Ishikawa (cell line): ENCODE data around the gene SLCO4A1.

Source experiments
- CEBPB ChIP-seq: IDR thresholded peaks from 2 replicates; pipeline ENCODE4 v1.6.1; 2012
- CREB1 ChIP-seq: IDR thresholded peaks from 2 replicates; pipeline ENCODE4 v1.6.1; 2012; ENCODE audit warnings: low read depth
- EGR1 ChIP-seq: IDR thresholded peaks from 2 replicates; pipeline ENCODE4 v1.6.1; 2012
- EP300 ChIP-seq: IDR thresholded peaks from 2 replicates; pipeline ENCODE4 v1.6.1; 2012; ENCODE audit warnings: borderline replicate concordance
- FOXM1 ChIP-seq: IDR thresholded peaks from 2 replicates; pipeline ENCODE4 v1.6.1; 2012; ENCODE audit warnings: low read depth, borderline replicate concordance
- NFIC ChIP-seq: IDR thresholded peaks from 2 replicates; pipeline ENCODE4 v1.6.1; 2012
- RAD21 ChIP-seq: IDR thresholded peaks from 2 replicates; pipeline ENCODE4 v1.6.1; 2012; ENCODE audit warnings: low read depth
- TAF1 ChIP-seq: IDR thresholded peaks from 2 replicates; pipeline ENCODE4 v1.6.1; 2012; ENCODE audit warnings: low read depth, mild to moderate bottlenecking
- TCF12 ChIP-seq: IDR thresholded peaks from 2 replicates; pipeline ENCODE4 v1.6.1; 2012; ENCODE audit warnings: low read depth
- TEAD4 ChIP-seq: IDR thresholded peaks from 2 replicates; pipeline ENCODE4 v1.6.1; 2012
- YY1 ChIP-seq: IDR thresholded peaks from 2 replicates; pipeline ENCODE4 v1.6.1; 2012; ENCODE audit warnings: low read depth
- ZBTB7A ChIP-seq: IDR thresholded peaks from 2 replicates; pipeline ENCODE4 v1.6.1; 2012; ENCODE audit warnings: low read depth
- TF ChIP-seq, protein P1 (sequence below): IDR thresholded peaks from 2 replicates; pipeline ENCODE4 v1.6.1; 2012
- TF ChIP-seq, protein P2 (sequence below): IDR thresholded peaks from 2 replicates; pipeline ENCODE4 v1.6.1; 2012
- TF ChIP-seq, protein P3 (sequence below): IDR thresholded peaks from 2 replicates; pipeline ENCODE4 v1.6.1; 2012; ENCODE audit warnings: low read depth, mild to moderate bottlenecking

SLCO4A1 gene

DNA sequence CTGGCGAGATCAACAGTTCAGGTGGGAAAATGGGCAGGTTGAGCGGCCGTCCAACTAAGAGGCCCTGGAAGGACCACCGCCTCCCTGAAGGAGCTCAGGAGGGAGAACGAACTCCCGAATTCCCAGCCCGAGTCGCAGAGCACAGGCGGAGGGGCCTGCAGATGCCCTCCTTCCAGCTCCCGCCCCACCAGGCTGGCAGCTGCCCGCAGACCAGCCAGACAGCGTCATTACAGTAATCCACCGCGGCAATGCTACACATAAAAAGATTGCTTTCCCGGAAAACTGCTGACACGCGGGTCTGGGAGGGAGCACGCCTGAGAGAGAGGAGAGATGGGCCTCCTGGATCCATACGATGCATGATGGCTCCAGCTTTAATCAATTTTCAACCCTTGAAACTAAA is 30.5 kb upstream of the SLCO4A1 start:
- TF ChIP-seq TEAD4, result no peak
- no peak for TF ChIP-seq TAF1
- TF ChIP-seq, protein P1, sequence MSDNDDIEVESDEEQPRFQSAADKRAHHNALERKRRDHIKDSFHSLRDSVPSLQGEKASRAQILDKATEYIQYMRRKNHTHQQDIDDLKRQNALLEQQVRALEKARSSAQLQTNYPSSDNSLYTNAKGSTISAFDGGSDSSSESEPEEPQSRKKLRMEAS, result no peak
- no peak for TF ChIP-seq ZBTB7A
- TF ChIP-seq, protein P2, sequence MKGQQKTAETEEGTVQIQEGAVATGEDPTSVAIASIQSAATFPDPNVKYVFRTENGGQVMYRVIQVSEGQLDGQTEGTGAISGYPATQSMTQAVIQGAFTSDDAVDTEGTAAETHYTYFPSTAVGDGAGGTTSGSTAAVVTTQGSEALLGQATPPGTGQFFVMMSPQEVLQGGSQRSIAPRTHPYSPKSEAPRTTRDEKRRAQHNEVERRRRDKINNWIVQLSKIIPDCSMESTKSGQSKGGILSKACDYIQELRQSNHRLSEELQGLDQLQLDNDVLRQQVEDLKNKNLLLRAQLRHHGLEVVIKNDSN, result no peak
- no peak for TF ChIP-seq CREB1
- TF ChIP-seq EP300, result no peak
- TF ChIP-seq NFIC, result no peak
- TF ChIP-seq CEBPB, result no peak
- TF ChIP-seq RAD21, result no peak
- TF ChIP-seq FOXM1, result no peak
- no peak for TF ChIP-seq YY1
- no peak for TF ChIP-seq EGR1
- TF ChIP-seq TCF12, result no peak
- TF ChIP-seq, protein P3, sequence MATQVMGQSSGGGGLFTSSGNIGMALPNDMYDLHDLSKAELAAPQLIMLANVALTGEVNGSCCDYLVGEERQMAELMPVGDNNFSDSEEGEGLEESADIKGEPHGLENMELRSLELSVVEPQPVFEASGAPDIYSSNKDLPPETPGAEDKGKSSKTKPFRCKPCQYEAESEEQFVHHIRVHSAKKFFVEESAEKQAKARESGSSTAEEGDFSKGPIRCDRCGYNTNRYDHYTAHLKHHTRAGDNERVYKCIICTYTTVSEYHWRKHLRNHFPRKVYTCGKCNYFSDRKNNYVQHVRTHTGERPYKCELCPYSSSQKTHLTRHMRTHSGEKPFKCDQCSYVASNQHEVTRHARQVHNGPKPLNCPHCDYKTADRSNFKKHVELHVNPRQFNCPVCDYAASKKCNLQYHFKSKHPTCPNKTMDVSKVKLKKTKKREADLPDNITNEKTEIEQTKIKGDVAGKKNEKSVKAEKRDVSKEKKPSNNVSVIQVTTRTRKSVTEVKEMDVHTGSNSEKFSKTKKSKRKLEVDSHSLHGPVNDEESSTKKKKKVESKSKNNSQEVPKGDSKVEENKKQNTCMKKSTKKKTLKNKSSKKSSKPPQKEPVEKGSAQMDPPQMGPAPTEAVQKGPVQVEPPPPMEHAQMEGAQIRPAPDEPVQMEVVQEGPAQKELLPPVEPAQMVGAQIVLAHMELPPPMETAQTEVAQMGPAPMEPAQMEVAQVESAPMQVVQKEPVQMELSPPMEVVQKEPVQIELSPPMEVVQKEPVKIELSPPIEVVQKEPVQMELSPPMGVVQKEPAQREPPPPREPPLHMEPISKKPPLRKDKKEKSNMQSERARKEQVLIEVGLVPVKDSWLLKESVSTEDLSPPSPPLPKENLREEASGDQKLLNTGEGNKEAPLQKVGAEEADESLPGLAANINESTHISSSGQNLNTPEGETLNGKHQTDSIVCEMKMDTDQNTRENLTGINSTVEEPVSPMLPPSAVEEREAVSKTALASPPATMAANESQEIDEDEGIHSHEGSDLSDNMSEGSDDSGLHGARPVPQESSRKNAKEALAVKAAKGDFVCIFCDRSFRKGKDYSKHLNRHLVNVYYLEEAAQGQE, result no peak

DNA sequence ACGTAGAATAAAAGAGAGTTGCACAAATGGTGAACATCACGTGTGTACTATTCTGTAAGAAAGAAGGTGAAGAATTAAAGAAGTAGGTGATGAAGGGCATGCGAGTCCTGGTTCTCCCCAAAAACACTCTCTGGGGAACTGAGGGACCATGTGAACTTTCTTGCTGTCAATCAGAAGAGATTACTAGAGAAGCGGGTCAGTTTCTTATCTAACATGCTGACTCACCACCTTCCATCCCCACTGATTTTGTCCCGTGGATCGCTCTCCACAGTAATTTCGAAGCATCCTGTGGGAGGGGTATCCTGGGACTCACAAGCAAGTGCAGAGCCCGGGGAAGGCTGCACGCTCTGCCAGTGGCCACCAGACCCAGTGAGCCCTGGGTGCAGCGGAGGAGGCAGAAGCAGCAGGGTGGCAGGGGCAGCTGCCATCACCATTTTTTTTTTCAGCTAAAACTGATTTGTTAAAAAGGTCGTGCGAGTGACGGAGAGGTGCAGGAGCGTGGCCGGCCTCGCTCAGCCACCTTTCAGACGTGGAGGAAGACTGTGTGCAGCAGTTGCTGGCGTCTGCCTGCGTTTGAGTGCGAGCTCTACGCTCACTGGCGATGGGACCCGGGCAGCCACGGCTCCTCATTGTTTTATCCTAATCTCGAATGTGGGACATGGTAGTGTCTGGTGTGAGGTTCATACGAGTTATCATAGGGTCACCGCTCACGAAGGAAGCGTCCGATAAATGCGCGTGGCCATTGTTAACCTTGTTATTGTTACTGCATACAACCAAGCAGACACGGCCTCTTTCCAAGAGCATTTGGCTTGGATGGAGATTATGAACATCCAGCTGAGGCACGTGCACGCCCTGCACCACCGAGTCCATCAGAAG is 28.0 kb upstream of the SLCO4A1 start:
- no peak for TF ChIP-seq EP300
- no peak for TF ChIP-seq RAD21
- no peak for TF ChIP-seq TEAD4
- no peak for TF ChIP-seq ZBTB7A
- TF ChIP-seq EGR1, result no peak
- TF ChIP-seq NFIC, result no peak
- TF ChIP-seq TCF12, result no peak
- TF ChIP-seq, protein P1, result no peak
- TF ChIP-seq, protein P2, result no peak
- no peak for TF ChIP-seq CEBPB
- TF ChIP-seq, protein P3, result no peak
- no peak for TF ChIP-seq YY1
- no peak for TF ChIP-seq CREB1
- no peak for TF ChIP-seq FOXM1
- no peak for TF ChIP-seq TAF1

DNA sequence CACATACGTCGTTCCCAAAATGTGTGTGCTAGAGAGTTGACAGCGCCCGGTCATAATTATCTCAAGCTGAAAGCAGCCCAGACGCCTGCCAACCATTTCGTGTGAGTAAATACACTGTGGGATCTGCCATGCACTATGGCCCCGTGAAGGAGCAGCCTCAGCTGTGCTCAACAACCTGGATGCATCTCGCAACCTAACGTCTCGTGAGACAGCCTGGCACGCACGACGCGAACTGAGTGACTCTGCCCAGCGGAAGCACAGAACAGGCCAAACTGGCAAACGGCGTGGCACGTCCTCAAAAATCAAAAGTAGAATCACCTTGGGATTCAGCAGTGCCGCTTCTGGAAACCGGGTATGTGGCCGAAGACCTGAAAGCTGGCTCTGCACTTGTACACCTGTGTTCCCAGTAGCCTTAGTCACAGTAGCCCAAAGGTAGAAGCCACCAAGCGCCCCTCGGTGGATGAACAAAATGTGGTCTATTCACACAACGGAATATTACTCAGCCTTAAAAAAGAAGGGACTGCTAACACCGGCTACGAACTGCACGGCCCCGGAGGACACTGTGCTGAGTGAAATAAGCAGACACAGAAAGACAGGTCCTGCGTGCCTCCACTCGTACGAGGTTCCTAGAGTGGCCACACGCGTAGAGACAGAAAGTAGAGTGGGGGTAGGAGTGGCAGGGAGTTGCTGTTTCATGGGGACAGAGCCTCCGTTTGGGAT is 27.2 kb upstream of the SLCO4A1 start:
- TF ChIP-seq TAF1 (no peak), NFIC (no peak), TEAD4 (no peak), ZBTB7A (no peak)
- TF ChIP-seq, protein P2, result no peak

DNA sequence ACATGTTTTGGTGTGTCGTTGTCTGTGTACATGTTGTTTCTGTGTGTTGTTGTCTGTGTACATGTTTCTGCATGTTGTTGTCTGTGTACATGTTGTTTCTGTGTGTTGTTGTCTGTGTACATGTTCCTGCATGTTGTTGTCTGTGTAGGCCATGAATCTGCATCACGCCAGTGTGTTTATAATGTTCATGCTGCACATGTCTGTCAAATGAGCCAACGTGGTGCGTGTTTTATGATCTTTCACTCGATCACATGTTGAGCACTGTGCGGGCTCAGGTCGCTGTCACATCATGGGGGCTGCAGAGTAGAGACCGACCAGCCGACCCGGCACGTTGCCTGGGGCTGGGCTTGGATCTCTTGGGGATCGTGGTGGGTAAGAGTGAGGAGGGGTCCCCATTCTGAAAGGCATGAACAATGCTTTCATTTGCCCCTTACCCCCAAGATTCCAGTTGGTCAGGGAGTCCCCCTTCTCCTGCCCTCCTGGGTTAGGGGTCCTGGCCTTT is 26.5 kb upstream of the SLCO4A1 start:
- no peak for TF ChIP-seq EGR1
- TF ChIP-seq NFIC, result no peak
- no peak for TF ChIP-seq TCF12
- TF ChIP-seq EP300, result no peak
- TF ChIP-seq TAF1, result no peak
- TF ChIP-seq CEBPB, result no peak
